Left forelimb (tissue), 1 donor: ENCODE results near the gene LMBR1L.
"Not testable (repeated sequence)": the region's sequence is repeated elsewhere in the genome, so short reads cannot be mapped to it uniquely, and the experiment has no call there.

ENCODE experiments used
- DNase-seq: peaks from one replicate; pipeline ENCODE4 v3.0.0-alpha.2; 2018; ENCODE audit warnings: low spot score

Gene LMBR1L, protein sequence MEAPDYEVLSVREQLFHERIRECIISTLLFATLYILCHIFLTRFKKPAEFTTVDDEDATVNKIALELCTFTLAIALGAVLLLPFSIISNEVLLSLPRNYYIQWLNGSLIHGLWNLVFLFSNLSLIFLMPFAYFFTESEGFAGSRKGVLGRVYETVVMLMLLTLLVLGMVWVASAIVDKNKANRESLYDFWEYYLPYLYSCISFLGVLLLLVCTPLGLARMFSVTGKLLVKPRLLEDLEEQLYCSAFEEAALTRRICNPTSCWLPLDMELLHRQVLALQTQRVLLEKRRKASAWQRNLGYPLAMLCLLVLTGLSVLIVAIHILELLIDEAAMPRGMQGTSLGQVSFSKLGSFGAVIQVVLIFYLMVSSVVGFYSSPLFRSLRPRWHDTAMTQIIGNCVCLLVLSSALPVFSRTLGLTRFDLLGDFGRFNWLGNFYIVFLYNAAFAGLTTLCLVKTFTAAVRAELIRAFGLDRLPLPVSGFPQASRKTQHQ

DNA sequence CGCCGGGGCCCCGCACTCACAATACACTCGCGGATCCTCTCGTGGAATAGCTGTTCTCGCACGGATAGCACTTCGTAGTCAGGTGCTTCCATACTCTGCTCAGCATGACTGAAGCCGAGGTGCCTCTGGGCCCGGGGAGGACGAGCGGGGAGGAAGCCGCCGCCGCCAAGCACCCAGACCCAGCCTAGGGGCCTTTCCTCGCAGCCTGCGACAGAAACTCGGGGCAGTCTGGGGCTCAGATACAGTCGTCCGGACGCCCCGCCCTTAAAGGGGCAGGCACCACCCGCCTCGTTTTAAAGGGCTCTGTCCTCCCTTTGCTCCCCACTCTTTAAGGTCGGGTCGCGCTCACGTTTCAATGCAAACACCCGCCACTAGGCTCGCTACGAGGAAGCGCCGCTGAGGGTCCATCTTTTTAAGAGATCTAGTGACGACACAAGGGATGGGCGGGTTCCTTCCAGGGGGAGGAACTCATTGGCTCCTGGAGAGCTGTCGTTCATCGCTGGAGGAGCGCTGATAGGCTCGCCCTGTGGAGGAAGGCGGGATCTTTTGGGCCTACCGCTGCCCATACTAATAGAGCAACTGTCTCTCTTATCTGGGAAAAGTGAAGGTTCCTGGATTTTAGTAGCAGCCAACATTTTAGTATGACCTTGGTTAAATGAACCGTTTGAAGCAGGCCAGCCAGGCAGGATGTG, at the start of gene LMBR1L:
TSS of gene LMBR1L (minus strand) at position 384 of the 692 bp plus-strand sequence. CDS start at position 92, 292 bp downstream.
- peak; percentile 94 for DNase-seq

DNA sequence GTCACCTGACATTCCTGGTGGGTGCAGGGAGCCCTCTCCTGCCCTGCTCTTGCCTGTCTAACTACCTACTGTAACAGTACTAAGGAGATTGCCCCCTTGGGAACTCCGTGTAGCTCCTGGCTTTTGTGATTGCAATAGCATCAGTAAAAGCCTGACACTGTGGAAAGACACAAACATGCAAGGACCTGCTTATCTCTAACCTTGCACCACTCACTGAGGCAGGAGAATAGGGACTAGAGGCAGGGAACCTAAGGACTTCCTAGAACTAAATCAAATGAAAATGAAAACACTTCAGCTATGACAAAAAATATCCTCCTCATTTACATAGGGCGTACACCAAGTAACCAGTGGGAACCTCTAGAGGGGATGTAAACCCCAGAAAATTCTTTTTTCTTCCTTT, 49.8 kb upstream of the LMBR1L start:
- no peak for DNase-seq

DNA sequence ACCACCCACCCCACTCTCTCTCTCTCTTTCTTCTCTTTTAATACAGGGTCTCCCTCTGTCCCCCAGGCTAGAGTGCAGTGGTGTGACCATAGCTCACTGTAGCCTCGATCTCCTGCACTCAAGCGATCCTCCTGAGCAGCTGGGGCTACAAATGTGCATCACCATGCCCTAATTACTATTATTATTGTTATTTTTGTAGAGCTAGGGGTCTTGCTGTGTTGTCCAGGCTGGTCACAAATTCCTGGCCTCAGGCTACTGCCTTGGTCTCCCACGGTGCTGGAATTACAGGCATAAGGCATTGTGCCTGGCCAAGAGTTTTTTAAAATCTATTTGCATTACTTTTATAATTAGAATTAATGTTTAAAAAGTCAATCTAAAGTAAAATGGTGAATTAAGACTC, 43.6 kb upstream of the LMBR1L start:
- no peak for DNase-seq

DNA sequence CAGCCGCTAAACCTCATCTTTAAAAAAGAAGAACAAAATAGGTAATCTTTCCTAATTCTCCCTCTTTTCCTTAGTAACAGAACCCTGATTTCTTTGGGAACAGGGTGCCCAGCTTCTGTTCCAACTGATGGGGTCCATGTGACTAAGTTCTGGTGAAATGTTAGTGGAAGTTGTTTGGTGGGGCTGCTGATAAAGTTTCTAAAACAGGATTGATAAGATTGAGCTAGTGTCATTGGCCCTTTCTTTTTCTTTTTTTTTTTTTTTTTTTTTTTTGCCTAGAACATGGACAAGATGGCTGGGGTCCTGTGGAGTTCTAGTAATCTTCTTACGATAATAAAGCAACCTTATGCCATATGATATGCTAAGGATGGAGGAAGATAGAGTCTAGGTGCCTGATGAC, 36.7 kb upstream of the LMBR1L start:
- no peak for DNase-seq

DNA sequence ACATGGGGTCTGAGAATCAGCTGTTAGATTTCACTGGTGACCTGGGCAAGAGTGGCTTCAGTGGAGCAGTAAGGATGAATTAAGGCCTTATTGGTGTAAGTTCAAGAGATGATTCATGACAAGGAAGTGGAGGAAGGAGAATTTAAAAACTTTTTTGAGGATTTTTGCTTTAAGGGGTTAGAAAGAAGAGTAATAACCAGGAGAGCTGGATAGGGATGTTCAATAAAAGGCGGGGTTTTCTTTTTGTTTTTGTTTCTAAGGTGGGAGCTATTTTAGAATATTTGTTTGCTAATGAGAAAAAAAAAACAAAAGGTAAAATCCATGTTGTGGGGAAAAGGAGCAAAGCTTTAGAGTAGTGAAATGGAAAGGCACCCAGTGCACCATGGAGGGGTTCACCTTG, 35.8 kb upstream of the LMBR1L start:
- no peak for DNase-seq

DNA sequence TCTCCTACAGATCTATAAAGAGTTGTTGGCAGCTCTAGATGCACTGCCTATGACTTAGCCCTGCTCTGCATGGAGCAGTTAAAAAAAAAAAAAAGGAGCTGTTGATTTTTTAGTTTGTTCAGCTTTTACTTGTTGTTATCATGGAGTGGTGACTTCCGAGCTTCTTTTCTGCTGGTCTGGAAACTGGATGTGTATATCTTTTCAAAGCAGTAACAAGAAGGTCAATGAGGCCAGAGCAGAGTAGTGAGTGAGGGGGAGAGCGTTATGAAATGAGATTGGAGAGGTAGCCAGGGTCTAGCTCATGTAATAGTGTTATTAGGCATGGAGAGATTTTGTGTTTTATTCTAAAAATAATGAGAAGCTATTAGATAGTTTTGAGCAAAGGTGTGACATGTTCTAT, 33.7 kb upstream of the LMBR1L start:
- DNase-seq: no peak

DNA sequence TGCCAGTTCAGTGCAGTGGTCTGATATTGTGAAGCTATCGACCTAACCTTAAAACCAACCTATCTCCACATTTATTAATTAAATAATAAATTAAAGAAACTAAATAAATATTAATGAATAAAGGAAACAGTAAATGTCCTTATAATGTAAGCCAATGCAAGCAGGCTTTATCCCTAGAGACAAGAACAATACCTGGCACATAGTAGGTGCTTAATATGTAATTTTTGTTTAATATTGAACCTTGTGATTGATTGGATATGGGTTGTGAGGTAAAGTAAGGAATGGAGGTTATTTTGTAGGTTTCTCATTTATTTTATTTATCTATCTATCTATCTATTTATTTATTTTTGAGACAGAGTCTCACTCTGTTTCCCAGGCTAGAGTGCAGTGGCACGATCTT, 28.4 kb upstream of the LMBR1L start:
- DNase-seq: no peak

DNA sequence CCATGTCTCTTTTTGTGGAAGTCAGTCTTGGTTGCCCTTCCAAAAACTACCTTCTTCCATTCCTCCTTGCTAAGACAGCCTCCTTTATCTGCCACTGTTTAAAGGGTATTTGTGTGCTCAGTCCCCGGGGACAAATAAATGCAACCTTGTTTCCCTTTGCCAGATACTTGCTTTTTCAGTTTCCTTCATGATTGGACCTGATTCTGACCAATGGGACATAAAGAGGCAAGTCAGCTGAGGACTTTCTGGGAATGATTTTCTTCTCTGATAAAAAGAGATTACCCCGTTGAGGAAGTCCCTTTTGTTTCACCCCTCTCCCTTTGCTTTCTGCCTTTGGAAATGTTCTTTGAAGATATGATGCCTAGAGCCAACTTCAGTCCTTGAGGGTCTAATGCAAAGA, 27.9 kb upstream of the LMBR1L start:
- DNase-seq: no peak

DNA sequence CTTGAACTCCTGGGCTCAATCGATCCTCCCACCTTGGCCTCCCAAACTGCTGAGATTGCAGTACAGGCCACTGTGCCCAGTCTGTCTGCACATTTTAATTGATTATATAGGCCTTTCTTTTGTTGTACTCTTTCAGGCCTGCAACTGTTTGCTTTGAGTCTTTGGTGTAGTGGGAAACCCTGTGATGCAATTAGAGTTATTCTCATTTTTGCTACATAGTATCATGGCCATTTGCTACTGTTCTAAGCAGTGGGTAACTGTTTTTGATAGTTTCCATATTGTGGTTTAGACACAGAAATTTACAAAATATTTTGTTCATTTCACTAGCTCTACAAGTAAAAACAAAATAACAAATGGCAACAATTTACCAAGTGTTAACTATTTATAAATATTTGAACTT, 26.8 kb upstream of the LMBR1L start:
- DNase-seq: no peak

DNA sequence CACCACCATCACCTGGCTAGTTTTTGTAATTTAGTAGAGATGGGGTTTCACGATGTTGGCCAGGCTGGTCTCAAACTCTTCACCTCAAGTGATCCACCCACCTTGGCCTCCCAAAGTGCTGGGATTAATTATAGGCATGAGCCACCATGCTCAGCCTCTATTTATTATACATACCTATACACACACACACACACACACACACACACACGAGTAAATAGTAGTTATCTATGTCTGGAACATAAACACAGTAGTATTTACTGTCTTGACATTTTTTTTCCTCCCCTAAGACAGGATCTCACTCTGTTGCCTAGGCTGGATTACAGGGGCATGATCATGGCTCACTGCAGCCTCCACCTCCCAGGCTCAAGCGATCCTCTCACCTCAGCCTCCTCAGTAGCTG, 26.4 kb upstream of the LMBR1L start:
- not testable (repeated sequence) for DNase-seq

DNA sequence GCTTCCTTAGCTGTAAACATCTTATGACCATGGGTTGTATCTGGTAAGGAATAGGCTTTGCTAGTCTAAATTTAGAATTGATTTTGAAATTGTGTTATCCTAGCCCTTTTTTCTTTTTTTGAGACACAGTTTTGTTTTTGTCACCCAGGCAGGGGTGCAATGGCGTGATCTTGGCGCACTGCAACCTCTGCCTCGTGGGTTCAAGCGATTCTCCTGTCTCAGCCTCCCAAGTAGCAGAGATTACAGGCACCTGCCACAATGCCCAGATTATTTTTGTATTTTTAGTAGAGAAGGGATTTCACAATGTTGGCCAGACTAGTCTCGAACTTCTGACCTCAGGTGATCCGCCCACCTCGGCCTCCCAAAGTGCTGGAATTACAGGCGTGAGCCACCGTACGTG, 22.9 kb upstream of the LMBR1L start:
- no peak for DNase-seq

DNA sequence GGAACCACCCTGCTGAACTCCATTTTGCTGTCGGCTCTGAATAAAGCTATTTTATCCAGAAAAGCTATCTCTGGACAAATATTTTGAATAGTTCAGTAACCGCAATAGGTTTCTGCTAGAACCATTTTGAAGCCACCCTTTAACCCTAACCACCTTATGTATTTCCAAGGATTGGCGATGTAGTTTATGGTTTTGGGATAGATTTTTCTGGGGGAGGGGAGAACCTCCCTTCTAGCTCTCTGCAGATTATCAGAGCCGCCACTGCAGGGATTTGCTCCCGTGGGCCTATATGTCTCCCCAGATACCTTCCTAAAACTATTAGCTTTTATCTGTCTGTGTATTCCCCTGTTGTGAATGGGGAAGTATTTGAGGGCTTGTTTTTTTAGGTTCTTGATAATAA, 22.4 kb upstream of the LMBR1L start:
- DNase-seq: no peak

DNA sequence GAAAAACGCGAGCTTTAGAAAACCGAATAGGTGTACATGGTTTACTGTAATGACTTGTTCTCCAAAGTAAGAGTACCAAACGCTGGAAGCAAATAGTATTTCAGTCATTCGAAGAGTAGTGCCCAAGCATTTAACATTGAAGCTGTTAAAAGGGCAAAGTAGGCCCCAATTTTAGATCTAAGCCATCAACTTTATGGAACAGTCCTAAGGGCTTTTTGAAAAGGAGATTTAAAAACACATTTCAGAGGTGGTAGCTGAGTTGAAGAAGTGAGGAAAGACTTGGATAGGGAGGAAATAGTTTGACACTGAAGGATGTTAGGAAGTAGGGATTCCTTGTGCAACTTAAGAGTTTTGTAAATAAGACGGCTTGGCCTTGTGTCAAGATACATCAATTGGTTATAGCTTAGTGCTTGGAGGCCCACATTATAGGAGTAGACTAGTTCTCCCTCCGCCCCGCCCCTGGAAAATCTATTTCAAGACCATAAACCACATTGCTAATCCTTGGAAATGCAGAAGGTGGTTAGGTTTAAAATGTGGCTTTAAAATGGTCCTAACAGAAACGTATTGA, 21.3 kb upstream of the LMBR1L start:
- no peak for DNase-seq

DNA sequence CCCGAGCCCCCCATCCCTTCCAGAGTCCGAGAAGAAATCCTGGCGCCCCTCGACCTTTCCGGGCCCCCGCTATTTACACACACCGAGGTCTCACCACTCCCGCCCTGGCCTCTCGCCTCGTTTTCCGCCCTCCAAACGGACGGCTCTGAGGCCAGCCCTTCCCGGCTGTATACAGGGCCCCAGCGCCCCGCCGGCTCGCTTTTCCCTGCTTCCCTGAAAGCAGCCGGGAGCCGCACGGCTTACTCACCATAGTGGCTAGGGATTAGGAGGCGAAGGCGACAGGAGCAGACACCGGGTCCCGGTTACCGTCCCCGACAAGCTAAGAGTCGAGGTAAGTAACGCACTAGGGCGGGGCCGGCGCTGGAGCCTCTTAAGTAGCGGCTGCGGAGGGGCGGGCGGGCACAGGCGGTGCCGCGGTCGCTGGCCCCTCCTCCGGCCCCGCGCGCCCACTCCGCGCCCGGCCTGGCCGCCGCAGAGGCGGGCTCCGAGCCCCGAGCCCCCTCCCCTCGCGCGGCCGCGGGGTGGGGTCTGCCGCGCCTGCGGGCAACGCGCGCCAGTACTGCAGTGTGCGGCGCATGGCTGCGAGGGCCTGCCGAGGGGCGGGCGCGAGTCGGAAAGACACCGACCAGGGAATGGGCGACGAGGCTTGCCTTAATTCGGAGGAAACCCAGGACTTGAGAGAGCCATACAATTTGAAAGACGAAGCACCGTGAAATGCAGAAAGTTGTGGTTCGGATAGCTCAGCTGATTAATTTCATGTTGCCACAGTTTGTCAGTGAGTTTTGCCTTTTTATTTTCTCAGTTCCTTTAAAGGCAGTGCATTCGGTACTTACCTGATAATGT, 20.6 kb upstream of the LMBR1L start, which contains the start of gene TUBA1B:
TSS of gene TUBA1B (minus strand) at position 345 of the 843 bp plus-strand sequence. CDS start at position 250, 95 bp downstream.
- peak; percentile 95 for DNase-seq

DNA sequence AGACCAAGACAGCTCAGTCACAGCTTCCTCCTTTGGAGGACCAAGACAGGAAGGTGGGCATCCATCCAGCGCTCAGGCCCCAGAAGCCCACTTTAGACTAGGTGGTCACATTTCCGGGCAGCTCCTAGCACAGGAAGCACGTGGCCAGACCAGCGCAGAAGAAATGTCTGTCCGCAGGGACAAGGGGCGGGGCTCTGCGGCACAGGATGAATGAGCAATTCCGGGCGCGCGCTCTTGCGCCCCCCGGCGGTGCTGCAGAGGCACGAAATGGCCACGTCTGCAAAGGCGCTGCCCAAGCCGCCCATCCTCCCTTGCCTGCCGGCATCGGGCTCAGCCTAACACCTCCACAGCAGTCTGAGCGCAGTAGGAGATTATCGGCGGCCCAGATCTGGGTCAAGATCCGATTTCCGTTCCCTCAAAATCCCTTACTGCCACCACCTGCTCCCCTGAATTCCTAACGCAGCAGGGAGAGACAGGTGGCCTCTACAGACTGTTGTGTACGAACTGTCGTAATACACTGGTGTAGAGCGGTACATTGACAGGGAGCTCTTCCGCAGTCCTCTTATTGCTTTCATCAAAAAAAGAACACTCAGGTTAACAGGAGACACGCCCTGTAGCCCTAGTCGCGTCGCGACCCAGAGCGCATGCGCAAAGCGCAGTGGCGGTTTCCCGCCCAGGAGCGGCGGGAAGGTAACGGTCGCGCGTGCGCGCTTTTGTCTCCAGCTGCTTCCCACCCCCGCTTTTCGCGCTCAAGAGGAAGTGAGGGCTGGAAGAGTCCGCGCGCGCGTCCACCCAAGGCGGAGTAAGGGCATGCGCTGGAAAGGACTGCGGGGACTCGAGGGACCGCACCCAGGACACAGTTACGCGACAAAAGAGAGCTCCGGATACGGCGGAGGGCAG, 19.8 kb upstream of the LMBR1L start:
- DNase-seq: peak; percentile 95

DNA sequence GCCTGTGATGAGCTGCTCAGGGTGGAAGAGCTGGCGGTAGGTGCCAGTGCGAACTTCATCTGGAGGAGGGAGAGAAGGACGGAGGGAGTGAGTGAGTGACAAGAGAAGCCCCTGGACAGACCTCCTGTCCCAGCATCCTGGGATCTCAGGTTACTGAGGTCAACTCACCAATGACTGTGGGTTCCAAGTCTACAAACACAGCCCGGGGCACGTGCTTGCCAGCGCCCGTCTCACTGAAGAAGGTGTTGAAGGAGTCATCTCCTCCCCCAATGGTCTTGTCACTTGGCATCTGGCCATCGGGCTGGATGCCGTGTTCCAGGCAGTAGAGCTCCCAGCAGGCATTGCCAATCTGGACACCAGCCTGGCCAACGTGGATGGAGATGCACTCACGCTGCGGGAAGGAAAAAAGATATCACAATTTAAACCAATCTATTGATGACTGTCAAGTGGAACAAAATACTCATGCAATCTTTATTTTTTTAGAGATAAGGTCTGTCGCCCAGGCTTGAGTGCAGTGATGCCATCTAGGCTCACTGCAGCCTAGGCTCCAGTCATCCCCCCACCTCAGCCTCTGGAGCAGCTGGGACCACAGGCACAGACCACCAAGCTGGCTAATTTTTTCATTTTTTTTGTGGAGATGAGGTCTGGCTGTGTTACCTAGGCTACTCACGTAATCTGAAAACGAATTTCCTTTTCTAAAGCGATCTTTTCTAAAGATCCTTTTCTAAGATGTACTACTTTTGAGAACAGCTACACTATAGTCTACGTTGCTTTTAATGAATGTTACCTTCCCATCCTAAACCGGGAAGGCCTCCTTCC, 18.9 kb upstream of the LMBR1L start:
- DNase-seq: no peak

DNA sequence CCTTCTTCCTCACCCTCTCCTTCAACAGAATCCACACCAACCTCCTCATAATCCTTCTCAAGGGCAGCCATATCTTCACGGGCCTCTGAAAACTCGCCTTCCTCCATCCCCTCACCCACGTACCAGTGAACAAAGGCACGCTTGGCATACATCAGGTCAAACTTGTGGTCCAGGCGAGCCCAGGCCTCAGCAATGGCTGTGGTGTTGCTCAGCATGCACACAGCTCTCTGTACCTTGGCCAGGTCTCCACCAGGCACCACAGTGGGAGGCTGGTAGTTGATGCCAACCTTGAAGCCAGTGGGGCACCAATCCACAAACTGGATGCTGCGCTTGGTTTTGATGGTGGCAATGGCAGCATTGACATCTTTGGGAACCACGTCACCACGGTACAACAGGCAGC, 17.3 kb upstream of the LMBR1L start:
- DNase-seq: not testable (repeated sequence)

DNA sequence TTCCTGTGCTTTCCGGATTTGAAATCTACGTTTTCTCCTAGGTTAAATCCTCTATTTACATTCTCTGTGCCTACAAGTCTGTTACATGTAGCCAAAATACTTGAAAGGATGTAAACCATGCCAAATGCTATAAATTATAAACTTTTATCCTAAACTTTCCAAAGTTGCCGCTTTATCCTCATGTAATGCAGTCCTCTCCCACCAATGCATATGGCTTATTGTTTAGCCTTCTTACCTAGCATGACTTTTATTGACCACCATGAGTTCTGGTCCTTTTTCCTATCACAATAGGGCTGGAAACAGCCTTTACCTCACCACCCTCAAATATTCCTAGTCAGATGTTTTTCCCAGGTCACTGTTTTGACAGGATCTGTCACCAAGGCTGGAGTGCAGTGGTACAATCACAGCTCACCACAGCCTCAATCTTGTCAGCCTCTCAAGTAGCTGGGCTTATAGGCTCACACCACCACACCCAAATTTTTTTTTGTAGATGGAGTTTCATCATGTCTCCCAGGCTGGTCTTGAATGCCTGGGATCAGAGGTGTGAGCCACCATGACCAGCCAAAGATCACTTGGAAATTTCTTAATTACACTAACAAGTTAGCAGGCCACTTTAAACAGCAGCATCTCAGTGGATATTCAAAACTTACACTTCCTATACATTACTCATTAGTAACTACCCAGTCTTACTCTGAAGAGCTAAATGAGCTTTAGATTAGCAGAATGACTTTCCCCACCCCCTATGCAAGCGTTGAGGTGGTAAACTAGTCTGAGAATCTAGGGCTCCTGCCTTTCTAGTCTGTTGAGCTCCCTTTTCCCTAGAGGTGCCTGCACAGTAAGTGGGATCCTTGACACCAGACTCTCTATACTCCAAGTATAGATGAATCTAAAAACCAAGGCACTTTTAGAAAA, 16.5 kb upstream of the LMBR1L start:
- DNase-seq: no peak
